Measurements from ENCODE around the gene EEA1. TPM values are rescaled to one million over a fixed set of nuclear protein-coding genes. Genes with fewer than 3 reads are reported as not detected.

EEA1 gene
- total RNA-seq, 2 donors from 2014 or later: 12.1 to 23.8 TPM

GRCh38 chr12:92950011-92950410, 20.9 kb upstream of the EEA1 start:
- Mint-ChIP-seq H3K36me3 (no peaks in the 10 kb centered on the region), H3K9me3 (no peaks in the 10 kb centered on the region), H3K4me1 (ENCODE audit: low read depth in 2 of 2) (no peaks in the 10 kb centered on the region), H3K27ac (no peak overlapping the region), H3K27me3 (peaks cover 0 to 2% of the 10 kb centered on the region in 2 donors), H3K4me3 (no peak overlapping the region)
- DNase-seq (ENCODE audit: low spot score) (no peak), ATAC-seq (no peak)

GRCh38 chr12:92949466-92949865, 20.4 kb upstream of the EEA1 start:
- Mint-ChIP-seq H3K9me3 (no peaks in the 10 kb centered on the region), H3K4me1 (ENCODE audit: low read depth in 2 of 2) (no peaks in the 10 kb centered on the region), H3K36me3 (no peaks in the 10 kb centered on the region), H3K27me3 (peaks cover 0 to 2% of the 10 kb centered on the region in 2 donors), H3K4me3 (no peak overlapping the region), H3K27ac (no peak overlapping the region)
- DNase-seq (ENCODE audit: low spot score): no peak
- ATAC-seq: no peak

GRCh38 chr12:92947589-92948215, 18.6 kb upstream of the EEA1 start:
- no peaks in the 10 kb centered on the region for H3K36me3 Mint-ChIP-seq
- H3K4me3 Mint-ChIP-seq: no peak overlapping the region
- H3K27me3 Mint-ChIP-seq: peaks cover 0 to 2% of the 10 kb centered on the region in 2 donors
- H3K27ac Mint-ChIP-seq: no peak overlapping the region
- H3K4me1 Mint-ChIP-seq (ENCODE audit: low read depth in 2 of 2): no peaks in the 10 kb centered on the region
- DNase-seq (ENCODE audit: low spot score): no peak
- no peaks in the 10 kb centered on the region for H3K9me3 Mint-ChIP-seq
- no peak for ATAC-seq

- Mint-ChIP-seq H3K4me1 (ENCODE audit: low read depth in 2 of 2) (no peaks in the 10 kb centered on the region), H3K27me3 (peaks cover 0 to 2% of the 10 kb centered on the region in 2 donors), H3K27ac (no peak overlapping the region), H3K4me3 (no peak overlapping the region), H3K9me3 (no peaks in the 10 kb centered on the region), H3K36me3 (no peaks in the 10 kb centered on the region)
- DNase-seq (ENCODE audit: low spot score): no peak
- no peak for ATAC-seq
Observed at GRCh38 chr12:92945659-92946220, 16.6 kb upstream of the EEA1 start.

- H3K4me1 Mint-ChIP-seq (ENCODE audit: low read depth in 2 of 2): no peaks in the 10 kb centered on the region
- no peak for ATAC-seq
- H3K27ac Mint-ChIP-seq: no peak overlapping the region
- no peaks in the 10 kb centered on the region for H3K36me3 Mint-ChIP-seq
- H3K27me3 Mint-ChIP-seq: no peaks in the 10 kb centered on the region
- H3K4me3 Mint-ChIP-seq: no peak overlapping the region
- no peaks in the 10 kb centered on the region for H3K9me3 Mint-ChIP-seq
- no peak for DNase-seq (ENCODE audit: low spot score)
Observed at GRCh38 chr12:92943482-92944250, 14.6 kb upstream of the EEA1 start.

- H3K27me3 Mint-ChIP-seq: no peaks in the 10 kb centered on the region
- no peak overlapping the region for H3K27ac Mint-ChIP-seq
- H3K4me1 Mint-ChIP-seq (ENCODE audit: low read depth in 2 of 2): no peaks in the 10 kb centered on the region
- no peaks in the 10 kb centered on the region for H3K9me3 Mint-ChIP-seq
- H3K36me3 Mint-ChIP-seq: no peaks in the 10 kb centered on the region
- no peak overlapping the region for H3K4me3 Mint-ChIP-seq
- DNase-seq (ENCODE audit: low spot score): no peak
- no peak for ATAC-seq
Observed at GRCh38 chr12:92942905-92943304, 13.8 kb upstream of the EEA1 start.

- Mint-ChIP-seq H3K36me3 (no peaks in the 10 kb centered on the region), H3K9me3 (no peaks in the 10 kb centered on the region), H3K4me1 (ENCODE audit: low read depth in 2 of 2) (no peaks in the 10 kb centered on the region), H3K27ac (no peak overlapping the region), H3K4me3 (no peak overlapping the region), H3K27me3 (no peaks in the 10 kb centered on the region)
- ATAC-seq: no peak
- no peak for DNase-seq (ENCODE audit: low spot score)
Observed at GRCh38 chr12:92939116-92939515, 10.0 kb upstream of the EEA1 start.

- Mint-ChIP-seq H3K36me3 (no peaks in the 10 kb centered on the region), H3K27ac (no peak overlapping the region), H3K9me3 (no peaks in the 10 kb centered on the region), H3K4me3 (no peak overlapping the region), H3K27me3 (no peaks in the 10 kb centered on the region), H3K4me1 (ENCODE audit: low read depth in 2 of 2) (no peaks in the 10 kb centered on the region)
- ATAC-seq: no peak
- DNase-seq (ENCODE audit: low spot score): no peak
Observed at GRCh38 chr12:92938638-92939037, 9.5 kb upstream of the EEA1 start.

- H3K27ac Mint-ChIP-seq: no peak overlapping the region
- ATAC-seq (no peak), DNase-seq (ENCODE audit: low spot score) (no peak)
- no peaks in the 10 kb centered on the region for H3K27me3 Mint-ChIP-seq
- H3K36me3 Mint-ChIP-seq: no peaks in the 10 kb centered on the region
- H3K4me1 Mint-ChIP-seq (ENCODE audit: low read depth in 2 of 2): no peaks in the 10 kb centered on the region
- no peak overlapping the region for H3K4me3 Mint-ChIP-seq
- no peaks in the 10 kb centered on the region for H3K9me3 Mint-ChIP-seq
Observed at GRCh38 chr12:92938018-92938417, 8.9 kb upstream of the EEA1 start.

- DNase-seq (ENCODE audit: low spot score) (no peak), ATAC-seq (no peak)
- Mint-ChIP-seq H3K4me3 (no peak overlapping the region), H3K4me1 (ENCODE audit: low read depth in 2 of 2) (peaks cover 3 to 9% of the 10 kb centered on the region in 2 donors), H3K27me3 (no peaks in the 10 kb centered on the region), H3K27ac (no peak overlapping the region), H3K36me3 (no peaks in the 10 kb centered on the region), H3K9me3 (no peaks in the 10 kb centered on the region)
Observed at GRCh38 chr12:92933606-92934005, 4.5 kb upstream of the EEA1 start.

- H3K27me3 Mint-ChIP-seq: no peaks in the 10 kb centered on the region
- ATAC-seq (no peak), DNase-seq (ENCODE audit: low spot score) (no peak)
- no peak overlapping the region for H3K27ac Mint-ChIP-seq
- H3K4me1 Mint-ChIP-seq (ENCODE audit: low read depth in 2 of 2): peaks cover 20 to 27% of the 10 kb centered on the region in 2 donors
- H3K36me3 Mint-ChIP-seq: no peaks in the 10 kb centered on the region
- H3K9me3 Mint-ChIP-seq: no peaks in the 10 kb centered on the region
- peak overlapping the region; percentile 91 for H3K4me3 Mint-ChIP-seq
Observed at GRCh38 chr12:92930421-92930820, 1.3 kb upstream of the EEA1 start.

- DNase-seq (ENCODE audit: low spot score) (no peak), ATAC-seq (no peak)
- no peaks in the 10 kb centered on the region for H3K9me3 Mint-ChIP-seq
- peaks cover 20 to 27% of the 10 kb centered on the region in 2 donors for H3K4me1 Mint-ChIP-seq (ENCODE audit: low read depth in 2 of 2)
- peak overlapping the region; percentile 73 to 87 for H3K27ac Mint-ChIP-seq
- H3K36me3 Mint-ChIP-seq: no peaks in the 10 kb centered on the region
- H3K27me3 Mint-ChIP-seq: no peaks in the 10 kb centered on the region
- peak overlapping the region; percentile 91 for H3K4me3 Mint-ChIP-seq
Observed at GRCh38 chr12:92929983-92930382, 888 bp upstream of the EEA1 start.

- Mint-ChIP-seq H3K9me3 (no peaks in the 10 kb centered on the region), H3K27ac (peak overlapping the region; percentile 73 to 89), H3K4me3 (peak overlapping the region; percentile 91), H3K4me1 (ENCODE audit: low read depth in 2 of 2) (peaks cover 20 to 27% of the 10 kb centered on the region in 2 donors), H3K36me3 (no peaks in the 10 kb centered on the region), H3K27me3 (no peaks in the 10 kb centered on the region)
- ATAC-seq: peak in 1 of 2 donors; percentile 55
- peak; percentile 70 for DNase-seq (ENCODE audit: low spot score)
Observed at GRCh38 chr12:92928421-92928961, 604 bp downstream of the EEA1 start.

Data from natural killer cell treated with Interleukin-12 subunit alpha and Interleukin-12 subunit beta and Interleukin-15 and Interleukin-18, amount 100 ng/mL, for 72 hours (primary cell).